Activated T-helper 1 cell treated with Interleukin-2 at 50 U/mL for 16 hours (primary cell): ENCODE data around the gene ALK.

Experiments
- DNase-seq: peaks from one replicate; pipeline ENCODE4 v3.0.0-alpha.2; 2020; ENCODE audit warnings: low read depth

Gene ALK

DNA sequence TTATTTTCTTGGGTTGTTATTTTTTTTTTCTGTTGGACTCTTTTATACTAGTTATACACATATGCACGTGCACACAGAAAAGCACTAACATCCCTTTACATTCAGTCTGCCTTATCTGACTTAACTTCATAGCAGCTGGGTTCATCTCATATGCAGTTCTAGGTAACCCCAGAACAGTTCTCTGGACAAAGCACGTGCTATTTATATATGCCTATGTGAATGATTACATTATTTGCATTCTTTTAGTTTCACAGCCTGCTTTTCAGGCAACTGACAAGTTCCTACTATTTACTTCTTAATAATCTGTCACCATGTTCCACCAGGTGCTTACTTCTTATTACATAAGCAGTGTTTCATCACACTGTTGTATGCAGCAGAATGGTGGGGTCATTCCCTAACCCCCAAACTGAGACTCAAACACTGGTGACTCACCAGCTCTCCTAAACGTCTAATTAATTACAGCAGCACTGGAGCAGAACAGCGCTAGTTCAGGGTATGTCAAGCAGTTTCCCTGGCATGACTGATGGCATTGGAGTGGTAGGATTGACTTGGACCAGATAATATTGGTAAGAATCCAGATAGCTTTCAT is 433.3 kb downstream of the ALK start:
- no peak for DNase-seq

DNA sequence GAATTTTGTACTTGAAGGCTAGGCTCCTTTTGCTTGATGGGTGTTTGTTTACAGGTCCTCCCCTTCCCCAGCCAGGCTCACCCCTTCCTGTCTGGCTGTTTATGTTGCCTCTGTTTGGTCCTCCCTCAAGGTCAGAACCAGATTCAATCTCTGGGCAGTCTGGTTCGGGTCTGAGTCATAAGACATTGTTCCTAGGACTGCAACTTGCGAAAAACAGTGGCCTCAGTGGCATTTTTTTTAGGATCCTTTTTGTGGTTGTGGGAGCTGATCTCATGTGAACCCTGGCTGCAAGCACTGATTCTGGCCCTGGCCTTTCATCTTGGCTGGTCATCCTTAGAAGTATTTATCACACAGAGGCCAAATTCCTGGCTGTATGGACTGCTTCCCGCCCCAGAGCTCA is 435.8 kb downstream of the ALK start:
- DNase-seq, result no peak

DNA sequence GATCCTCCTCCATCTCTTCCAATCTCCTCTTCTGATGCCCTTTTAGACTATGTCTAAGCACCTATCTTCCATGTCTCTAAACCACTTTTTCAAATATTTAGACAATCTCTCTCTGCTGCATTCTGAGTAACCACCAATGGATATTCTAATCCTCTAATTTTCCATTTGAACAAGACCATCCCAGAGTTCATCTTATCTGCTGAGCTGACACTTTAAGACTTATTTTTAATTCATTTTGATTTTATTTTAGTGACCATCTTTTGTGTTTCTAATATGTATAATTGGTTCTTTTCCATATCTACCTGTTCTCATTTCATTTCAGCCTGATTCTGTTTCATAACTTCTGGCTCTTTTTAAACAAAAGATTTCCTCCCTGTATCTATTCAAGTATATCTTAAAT is 436.3 kb downstream of the ALK start:
- no peak for DNase-seq

DNA sequence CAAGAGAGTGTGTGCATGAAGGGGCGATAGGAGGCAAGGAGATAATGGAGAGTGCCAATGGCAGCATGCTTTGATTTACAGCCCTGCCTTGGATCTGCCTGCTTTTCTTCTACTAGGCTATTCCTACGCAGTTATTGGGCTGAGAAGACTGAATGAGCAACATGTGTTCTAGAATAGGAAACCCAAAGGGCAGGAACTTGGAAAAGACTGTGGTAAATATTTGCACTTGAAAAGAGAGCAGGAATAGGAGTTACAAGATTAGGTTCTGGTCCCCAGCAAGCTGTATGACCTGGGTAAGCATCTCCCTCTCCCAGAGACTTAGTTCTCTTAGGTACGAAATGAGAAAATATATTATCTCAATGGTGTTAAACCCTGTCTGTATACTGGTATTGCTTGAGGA is 438.5 kb downstream of the ALK start:
- DNase-seq, result no peak

DNA sequence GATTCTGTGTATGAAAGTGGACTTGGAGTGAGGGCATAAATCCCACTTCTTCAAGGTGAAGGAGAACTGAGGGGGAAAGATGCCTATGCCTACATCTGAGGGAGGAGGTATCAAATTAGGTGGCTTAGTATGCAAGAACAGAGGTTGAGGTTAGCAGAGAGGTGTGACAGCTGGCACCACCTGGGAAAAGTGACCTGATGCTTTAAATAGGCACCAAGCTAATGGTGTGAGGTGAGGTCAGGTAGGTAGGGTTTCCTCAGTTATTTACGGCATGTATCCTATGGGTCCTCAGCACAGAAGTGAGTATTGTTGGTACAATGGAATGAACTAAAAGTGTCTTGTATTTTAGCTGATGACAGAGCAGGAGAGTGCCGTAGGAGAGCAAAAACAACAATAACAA is 439.0 kb downstream of the ALK start:
- DNase-seq, result no peak

DNA sequence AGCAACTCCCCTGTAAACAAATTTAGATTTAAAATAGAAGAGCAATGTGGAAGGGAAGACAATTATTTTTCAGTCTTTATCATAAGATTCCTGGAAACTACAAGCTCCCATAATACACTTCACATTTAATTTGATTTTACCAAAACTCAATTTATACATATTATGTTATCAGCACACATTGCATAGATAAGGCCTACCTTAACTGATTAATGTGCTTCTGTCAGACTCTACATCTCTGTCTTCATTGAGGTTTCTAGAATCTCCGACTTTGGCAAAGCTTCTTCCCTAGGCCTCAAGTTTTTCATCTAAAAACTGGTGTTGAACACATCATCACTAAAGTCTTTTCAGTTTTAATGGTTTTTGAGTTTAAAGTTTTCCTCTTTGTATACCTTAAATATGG is 440.1 kb downstream of the ALK start:
- no peak for DNase-seq

DNA sequence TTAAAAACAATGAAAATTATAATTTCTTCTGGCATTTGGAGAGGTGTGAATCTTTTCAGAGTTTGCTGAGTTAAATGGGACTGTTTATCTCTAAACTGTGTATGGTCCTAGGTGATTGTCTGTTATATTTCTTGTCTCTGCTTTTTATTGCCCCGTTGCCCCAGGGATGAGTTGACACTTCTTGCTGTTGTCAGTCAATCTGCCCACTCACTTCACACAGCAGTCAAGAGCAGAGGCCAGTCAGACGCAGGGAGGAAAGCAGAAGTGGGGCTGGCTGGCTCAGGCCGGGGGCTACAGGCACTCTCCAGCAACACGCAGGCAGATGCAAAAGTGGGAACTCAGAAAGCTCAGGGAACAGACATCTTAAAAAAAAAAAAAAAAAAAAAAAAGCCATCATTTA is 441.0 kb downstream of the ALK start:
- no peak for DNase-seq

DNA sequence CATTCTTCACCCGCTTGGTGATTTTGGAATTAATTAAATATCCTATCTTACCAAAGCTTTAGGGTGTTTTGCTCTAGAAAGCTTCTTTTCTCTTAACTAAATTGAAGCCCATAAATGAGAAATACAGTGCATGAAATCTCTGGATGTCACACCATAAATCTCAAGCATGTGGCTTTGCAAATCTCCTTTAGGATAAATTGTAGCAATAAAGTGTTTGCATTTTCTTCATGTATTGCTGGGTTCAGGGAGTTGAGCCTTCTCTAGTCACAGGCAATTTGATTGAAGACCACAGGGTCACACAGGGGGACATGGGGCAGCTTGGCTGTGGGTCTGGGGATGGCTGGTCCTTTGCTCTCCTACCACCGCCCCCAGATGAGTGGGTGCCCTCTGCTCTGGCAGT is 442.0 kb downstream of the ALK start:
- no peak for DNase-seq

DNA sequence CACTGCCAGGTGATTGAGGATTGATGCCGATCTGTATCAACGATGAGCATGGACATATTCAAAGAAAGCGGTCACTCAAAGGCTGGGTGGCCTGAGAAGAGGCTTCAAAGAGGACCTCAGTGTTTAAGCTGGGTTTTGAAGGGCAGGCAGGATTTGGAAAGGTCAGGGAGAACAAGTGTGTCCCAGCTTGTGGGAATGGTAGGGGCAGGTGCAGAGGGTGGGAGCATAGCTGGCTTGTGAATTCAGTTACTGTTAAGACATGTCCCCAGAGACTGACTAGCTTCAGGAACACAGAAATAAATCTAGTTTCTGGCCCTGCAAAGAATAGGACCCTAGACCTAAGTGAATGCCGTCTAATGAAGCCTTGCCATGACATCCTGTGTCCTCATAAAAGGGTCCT is 442.7 kb downstream of the ALK start:
- DNase-seq, result no peak

DNA sequence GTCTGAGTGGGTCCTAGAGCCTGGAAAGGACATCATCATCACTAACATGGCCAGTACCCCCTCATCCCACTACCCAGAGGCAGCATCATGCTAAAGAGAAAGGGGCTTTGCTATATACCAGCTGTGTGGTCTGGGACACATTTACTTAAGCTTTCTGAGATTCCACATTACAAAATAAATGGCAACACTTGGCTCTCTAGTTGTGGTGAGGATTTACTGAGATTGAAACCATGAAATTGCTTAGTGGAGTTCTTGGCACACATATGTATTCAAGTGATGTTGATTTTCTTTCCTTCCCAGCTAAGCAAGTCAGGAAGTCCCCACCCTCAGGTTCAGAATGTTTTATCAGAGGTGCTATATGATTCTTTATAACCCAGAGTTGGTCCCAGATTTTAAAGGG is 444.2 kb downstream of the ALK start:
- DNase-seq, result no peak

DNA sequence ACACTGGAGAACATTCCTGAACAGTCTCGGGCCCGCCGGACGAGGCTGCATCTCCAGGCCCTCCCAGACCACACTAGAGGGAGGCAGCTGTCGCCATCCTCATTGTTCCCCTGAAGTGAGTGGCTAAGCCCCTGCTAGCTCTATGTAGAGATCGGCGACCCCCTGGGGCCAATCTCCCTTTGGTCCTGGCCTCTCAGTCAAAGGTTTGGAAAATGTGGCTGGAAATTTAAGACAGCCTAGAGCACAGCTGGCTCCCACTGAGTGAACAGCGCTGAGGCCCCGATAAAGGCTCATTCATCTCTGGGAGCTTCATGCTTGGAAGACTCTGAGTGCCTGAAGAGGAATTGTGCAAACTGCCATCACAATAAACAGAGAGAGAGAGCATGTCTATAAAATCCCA is 445.9 kb downstream of the ALK start:
- DNase-seq, result no peak

DNA sequence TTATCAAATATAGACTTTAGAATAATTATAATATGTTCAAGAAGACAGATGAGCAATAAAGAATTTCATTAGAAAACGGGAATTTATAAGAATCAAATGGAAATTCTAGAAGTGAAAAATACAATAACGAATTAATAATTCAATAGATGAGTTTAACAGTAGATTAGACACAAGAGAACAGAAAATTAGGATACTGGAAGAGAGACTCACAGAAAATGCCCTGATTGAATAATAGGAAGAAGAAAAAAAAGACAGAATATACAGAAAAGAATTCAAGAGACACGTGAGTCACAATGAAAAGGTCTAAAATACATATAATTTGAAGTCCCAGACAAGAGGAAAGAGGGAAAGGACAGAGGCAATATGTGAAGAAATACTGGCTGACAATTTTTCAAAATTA is 451.4 kb downstream of the ALK start:
- no peak for DNase-seq

DNA sequence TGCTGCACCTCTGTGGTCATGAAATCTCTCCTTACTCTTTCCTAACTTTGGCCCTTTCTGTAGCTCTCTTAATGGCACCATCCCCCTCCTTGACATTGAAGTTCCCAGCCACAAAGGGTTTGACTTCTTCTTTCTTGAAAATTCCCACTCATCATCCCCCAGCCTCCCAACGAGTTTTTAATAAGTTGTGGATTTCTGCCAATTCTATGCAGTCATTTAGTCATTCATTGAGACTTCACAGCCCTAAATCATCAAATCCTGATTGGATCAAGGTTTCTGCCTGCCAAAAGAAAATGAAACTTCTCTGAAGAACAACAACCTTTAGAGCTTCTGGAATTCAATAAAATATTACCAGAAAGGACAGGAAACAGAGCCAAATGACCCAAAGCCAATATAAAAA is 451.9 kb downstream of the ALK start:
- no peak for DNase-seq

DNA sequence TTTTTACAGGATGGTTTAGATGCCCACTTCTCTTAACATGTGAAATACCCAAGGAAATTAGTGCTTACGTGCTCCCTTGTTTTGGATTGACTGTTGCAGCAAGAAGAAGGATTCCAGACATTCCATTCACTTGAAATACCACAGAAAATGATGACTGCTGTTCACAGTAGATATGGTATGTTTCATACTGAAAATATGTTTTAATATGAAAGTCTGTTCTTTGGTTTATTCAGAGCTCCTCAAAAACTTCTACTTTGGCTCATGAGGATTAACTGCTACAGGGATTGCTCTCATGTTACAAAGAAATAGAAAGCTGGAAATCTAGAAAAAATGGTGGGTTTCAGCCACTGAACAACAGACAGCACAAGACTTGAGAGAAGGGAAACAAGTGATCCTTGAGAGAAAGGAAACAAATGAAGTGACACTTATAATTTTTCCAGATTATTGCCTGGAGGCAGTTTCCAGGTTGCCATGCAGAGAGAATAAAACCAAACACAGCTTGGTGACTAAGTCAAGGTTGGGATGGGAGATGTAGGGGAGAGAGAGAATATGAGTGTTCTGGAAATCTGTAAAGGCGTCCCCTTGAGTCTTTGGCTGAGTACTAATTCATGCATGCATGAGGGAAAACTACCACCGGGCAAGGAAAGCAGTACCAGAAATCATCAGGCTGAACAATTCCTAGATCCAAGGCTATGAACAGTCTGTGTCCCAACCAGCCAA is 458.0 kb downstream of the ALK start:
- DNase-seq, result no peak

DNA sequence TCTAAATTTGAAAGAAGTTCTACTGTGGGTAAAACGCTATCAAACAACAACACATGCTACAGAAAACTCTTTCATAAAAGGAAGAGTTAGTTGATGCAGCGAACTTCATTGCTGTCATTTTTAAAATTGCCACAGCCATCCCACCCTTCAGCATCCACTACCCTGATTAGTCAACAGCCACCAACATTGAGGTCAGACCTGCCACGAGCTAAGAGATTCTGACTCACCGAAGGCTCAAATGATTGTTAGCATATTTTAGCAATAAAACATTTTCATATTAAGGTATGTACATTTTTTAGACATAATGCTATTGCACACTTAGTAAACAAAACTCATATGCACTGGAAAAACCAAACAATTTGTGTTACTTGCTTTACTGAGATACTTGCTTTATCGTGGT is 459.1 kb downstream of the ALK start:
- no peak for DNase-seq

DNA sequence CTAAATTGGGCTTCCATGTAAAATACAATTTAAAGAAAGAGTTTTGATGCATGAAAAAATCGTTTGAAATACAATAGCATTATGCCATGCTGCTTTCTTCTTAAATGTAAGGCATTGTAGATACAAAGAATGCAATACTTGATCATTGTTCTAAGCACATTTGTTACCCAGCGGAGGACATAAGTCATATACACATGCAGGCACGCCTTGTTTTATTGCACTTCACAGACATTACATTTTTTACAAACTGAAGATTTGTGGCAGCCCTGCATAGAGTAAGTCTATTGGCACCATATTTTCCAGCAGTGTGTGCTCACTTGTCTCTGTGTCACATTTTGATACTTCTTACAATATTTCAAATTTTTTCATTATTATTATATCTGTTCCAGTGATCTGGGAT is 461.2 kb downstream of the ALK start:
- no peak for DNase-seq

DNA sequence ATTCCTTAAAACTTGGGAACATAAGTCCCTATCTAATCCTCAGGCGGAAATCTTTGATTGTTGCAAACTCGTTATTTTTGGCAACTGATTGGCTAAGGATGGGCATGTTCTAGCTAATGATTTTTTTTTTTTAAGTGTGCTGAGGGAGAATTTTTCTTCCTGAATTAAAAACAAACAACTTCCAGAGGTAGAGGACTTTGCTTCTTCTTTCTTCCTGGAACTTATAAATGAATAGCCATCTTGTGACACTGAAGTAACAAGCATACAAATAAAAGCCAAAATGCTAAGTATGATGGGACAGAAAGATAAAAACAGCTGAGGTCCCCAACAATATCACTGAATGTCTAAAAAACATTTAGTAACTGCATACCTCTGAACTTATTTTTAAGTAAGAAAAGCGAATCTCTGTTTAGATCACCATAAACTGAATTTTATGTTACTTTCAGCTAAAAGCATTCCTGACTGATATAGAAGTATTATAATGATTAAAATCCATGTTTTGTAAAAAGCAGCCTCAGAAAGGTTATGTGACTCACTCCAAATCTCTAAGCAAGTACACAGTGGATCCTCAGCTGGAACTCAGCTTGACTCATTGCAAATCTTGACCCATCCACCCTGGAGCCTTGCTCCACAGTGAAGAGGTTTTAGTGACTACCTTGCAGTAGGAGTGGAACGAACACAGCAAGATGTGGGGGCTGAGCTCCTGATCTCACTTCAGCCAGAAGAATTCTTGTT is 461.8 kb downstream of the ALK start:
- DNase-seq, result no peak

DNA sequence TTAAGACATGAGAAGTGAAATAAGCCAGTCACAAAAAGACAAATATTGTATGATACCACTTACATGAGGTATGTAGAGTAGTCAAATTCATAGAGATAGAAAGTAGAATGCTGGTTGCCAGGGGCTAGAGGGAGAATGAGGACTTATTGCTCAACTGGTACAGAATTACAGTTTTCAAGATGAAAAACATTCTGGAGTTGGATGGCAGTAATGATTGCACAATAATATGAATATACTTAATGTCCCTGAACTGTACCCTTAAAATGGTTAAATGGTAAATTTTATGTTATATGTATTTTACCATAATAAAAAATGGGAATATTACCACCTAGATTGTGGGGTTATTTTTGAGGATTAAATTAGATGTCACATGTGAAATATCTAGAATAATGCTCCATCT is 465.0 kb downstream of the ALK start:
- no peak for DNase-seq

DNA sequence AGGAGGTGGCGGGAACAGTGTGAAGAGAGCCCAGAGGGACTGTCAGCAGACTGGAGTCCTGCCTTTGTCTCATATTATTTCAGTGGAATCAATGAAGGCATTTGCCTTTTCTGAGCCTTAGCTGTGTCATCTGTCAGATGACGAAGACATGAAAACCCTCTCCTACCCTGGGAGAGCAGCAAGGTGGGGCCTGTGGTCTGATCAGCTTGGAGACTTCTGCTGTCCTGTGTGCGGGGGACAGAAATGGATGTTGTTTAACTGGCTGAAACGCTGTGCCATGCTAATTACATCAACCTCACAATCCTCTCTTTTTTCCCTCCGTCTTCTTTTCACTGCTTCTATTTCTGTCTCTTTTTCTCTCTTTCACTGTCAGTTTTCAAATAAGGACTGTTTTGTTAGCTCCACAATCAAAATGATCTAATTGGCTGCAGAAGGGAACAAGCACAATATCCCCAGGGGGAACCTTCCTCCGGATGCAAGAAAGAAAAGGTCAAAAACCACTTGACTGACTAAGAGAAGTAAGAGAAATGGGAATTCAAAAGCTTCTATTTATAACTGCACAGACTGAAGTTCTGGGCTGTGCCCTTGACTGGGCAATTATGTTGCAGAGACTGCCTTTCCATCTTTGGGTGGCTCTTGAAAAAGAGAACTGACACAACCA is 466.1 kb downstream of the ALK start:
- no peak for DNase-seq

DNA sequence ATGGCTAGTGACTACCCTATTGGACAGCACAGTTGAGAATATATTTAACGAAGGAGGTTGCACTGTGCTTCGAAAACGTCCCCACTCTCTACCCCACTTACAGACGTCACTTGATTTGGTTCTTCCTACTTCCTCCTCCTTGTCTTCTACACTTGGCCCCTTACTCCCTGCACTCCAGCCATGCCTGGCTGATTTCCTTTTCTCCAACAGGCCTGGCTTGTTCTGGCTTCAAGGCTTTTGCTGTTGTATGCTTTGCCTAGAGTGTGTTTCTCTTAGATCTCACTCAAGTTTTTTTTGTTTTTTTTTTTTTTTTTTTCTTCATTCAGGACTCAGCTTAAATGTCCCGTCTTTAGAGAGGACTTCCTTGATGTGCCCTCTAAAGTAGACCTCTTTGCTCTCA is 469.4 kb downstream of the ALK start:
- DNase-seq, result no peak

DNA sequence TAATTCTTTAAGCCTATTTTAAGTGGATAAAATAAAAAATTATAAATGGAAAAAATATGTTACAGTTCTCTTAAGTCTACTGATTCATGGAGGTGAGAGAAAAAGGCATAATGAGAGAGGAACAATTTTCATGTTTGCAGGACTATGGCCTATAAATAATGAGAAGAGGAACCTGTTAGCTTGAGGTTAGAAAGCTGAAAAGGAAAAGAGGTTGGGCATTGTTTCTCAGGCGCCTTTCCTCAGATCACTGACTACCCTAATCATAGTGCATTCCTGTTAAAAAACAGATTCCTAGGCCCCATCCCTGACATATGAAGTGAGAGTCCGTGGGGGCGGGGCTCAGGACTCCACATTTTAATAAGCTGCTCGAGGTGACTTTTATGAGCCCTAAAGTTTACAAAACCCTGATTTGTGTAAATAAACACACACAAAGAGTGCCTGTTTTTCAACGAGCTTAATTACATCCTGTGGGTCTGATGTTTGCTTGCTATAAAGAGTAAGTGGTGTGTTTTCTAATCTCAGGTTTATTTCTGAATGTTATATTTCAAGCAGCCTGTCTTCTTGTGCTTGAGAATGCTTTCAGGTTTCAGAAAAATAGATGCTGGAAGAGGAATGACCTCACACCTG is 470.7 kb downstream of the ALK start:
- no peak for DNase-seq

DNA sequence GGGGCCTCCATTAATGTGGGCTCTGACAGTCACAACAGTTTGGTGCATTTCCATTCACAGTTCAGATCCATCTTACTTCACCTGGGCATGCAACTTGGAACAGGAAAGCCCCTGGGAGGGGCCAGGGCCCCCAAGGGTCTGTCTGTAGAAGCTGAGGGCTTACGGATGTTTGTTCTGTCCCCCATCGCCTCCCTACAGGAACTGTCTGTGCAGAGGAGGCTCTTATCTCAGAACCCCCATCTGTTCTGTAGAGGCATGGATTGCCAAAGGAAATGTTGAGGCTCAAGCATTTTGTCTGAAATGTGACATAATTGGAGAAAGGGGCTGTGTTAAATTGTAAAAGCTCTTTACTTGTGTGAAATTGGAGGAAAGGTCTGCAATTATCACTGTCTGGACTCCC is 471.9 kb downstream of the ALK start:
- no peak for DNase-seq
